GM12878 (cell line): ENCODE data around the gene ARFGAP3. TPM values are rescaled to one million over a fixed set of nuclear protein-coding genes. Genes with fewer than 3 reads are reported as not detected.

Source experiments
- ASH2L ChIP-seq: fragments of 300-600, 200-600 bp; sonication (generic); IDR thresholded peaks from 2 replicates; pipeline ENCODE4 v1.6.1; 2017; ENCODE audit warnings: low read depth, mild to moderate bottlenecking, borderline replicate concordance
- BMI1 ChIP-seq: fragments of 450-650 bp; IDR thresholded peaks from 2 replicates; pipeline ENCODE4 v1.6.1; 2016; ENCODE audit warnings: mild to moderate bottlenecking, moderate library complexity, borderline replicate concordance
- CEBPB ChIP-seq, 2 experiments: fragments of 150-350 bp in 1 of 2; IDR thresholded peaks; 2 replicates each; pipeline ENCODE4 v1.6.1; 2012 to 2014; ENCODE audit warnings: low read depth in 2 of 2, low read length in 2 of 2, borderline replicate concordance in 1 of 2, inconsistent platforms in 1 of 2
- CHD4 ChIP-seq: fragments of 200-600 bp; sonication (generic); IDR thresholded peaks from 2 replicates; pipeline ENCODE4 v1.6.1; 2016; ENCODE audit warnings: mild to moderate bottlenecking
- CREM ChIP-seq: IDR thresholded peaks from 2 replicates; pipeline ENCODE4 v1.6.1; 2014; ENCODE audit warnings: antibody characterized with exemption, low read depth
- E2F4 ChIP-seq: IDR thresholded peaks from 2 replicates; pipeline ENCODE4 v1.6.1; 2012; ENCODE audit warnings: low read depth, low read length, improper control_type of control experiment
- EED ChIP-seq: sonication (generic); IDR thresholded peaks from 2 replicates; pipeline ENCODE4 v1.6.1; 2016; ENCODE audit warnings: antibody characterized with exemption, low read depth
- GATAD2B ChIP-seq: fragments of 450-650 bp; conservative IDR thresholded peaks from 2 replicates; pipeline ENCODE4 v1.6.1; 2017; ENCODE audit warnings: low read depth, mild to moderate bottlenecking, moderate library complexity
- HCFC1 ChIP-seq: fragments of 150-350 bp; IDR thresholded peaks from 2 replicates; pipeline ENCODE4 v1.6.1; 2014; ENCODE audit warnings: low read length
- IKZF1 ChIP-seq: fragments of 450-650 bp; conservative IDR thresholded peaks from 2 replicates; pipeline ENCODE4 v1.6.1; 2017; ENCODE audit warnings: antibody characterized with exemption, mild to moderate bottlenecking
- KLF5 ChIP-seq: fragments of 450-650 bp; IDR thresholded peaks from 2 replicates; pipeline ENCODE4 v1.6.1; 2014; ENCODE audit warnings: mild to moderate bottlenecking; ENCODE audit not compliant: partially characterized antibody
- MEF2B ChIP-seq: fragments of 450-650 bp; IDR thresholded peaks from 2 replicates; pipeline ENCODE4 v1.6.1; 2018; ENCODE audit warnings: mild to moderate bottlenecking, moderate library complexity; ENCODE audit not compliant: partially characterized antibody, poor library complexity, severe bottlenecking
- MTA3 ChIP-seq: IDR thresholded peaks from 2 replicates; pipeline ENCODE4 v1.6.1; 2012; ENCODE audit warnings: low read length, inconsistent platforms, borderline replicate concordance
- MXI1 ChIP-seq: fragments of 150-350 bp; IDR thresholded peaks from 2 replicates; pipeline ENCODE4 v1.6.1; 2011; ENCODE audit warnings: low read depth, mild to moderate bottlenecking, inconsistent platforms, low read length, improper control_type of control experiment
- NBN ChIP-seq: fragments of 450-650 bp; IDR thresholded peaks from 2 replicates; pipeline ENCODE4 v1.6.1; 2016
- NFXL1 ChIP-seq: fragments of 450-650 bp; IDR thresholded peaks from 2 replicates; pipeline ENCODE4 v1.6.1; 2017; ENCODE audit warnings: antibody characterized with exemption, mild to moderate bottlenecking, borderline replicate concordance
- NFYB ChIP-seq: IDR thresholded peaks from 2 replicates; pipeline ENCODE4 v1.6.1; 2011; ENCODE audit warnings: low read depth, mild to moderate bottlenecking, low read length, improper control_type of control experiment, moderate library complexity; ENCODE audit not compliant: insufficient read depth
- NR2C2 ChIP-seq: IDR thresholded peaks from 2 replicates; pipeline ENCODE4 v1.6.1; 2011; ENCODE audit warnings: borderline replicate concordance, low read depth; ENCODE audit not compliant: control insufficient read depth, insufficient read length
- POLR2A ChIP-seq: IDR thresholded peaks from 2 replicates; pipeline ENCODE4 v1.6.1; 2011; ENCODE audit warnings: low read depth, mild to moderate bottlenecking, low read length
- RAD21 ChIP-seq: IDR thresholded peaks from 2 replicates; pipeline ENCODE4 v1.6.1; 2011; ENCODE audit warnings: mild to moderate bottlenecking, low read depth, low read length, moderate library complexity; ENCODE audit not compliant: insufficient read depth
- RCOR1 ChIP-seq: conservative IDR thresholded peaks from 2 replicates; pipeline ENCODE4 v1.6.1; 2012; ENCODE audit warnings: low read depth, low read length, improper control_type of control experiment
- SUPT20H ChIP-seq: IDR thresholded peaks from 2 replicates; pipeline ENCODE4 v1.6.1; 2011; ENCODE audit warnings: low read depth, mild to moderate bottlenecking, low read length, moderate library complexity, borderline replicate concordance; ENCODE audit not compliant: control insufficient read depth
- SUZ12 ChIP-seq: fragments of 200-600 bp; sonication (generic); IDR thresholded peaks from one replicate; pipeline ENCODE4 v1.6.1; 2018; ENCODE audit warnings: antibody characterized with exemption, mild to moderate bottlenecking; ENCODE audit not compliant: unreplicated experiment
- TCF12 ChIP-seq: IDR thresholded peaks from 2 replicates; pipeline ENCODE4 v1.6.1; 2011; ENCODE audit warnings: low read depth, mild to moderate bottlenecking, low read length
- ZNF384 ChIP-seq: IDR thresholded peaks from 2 replicates; pipeline ENCODE4 v1.6.1; 2012; ENCODE audit warnings: low read depth, mild to moderate bottlenecking, low read length, improper control_type of control experiment, borderline replicate concordance
- polyA plus RNA-seq, 11 experiments: library from polyadenylated mRNA; depleted of rRNA in 4 of 11; unstranded in 6 of 11; stranded (reverse) in 5 of 11; fragments of >200 nt; fragmentation: Nextera tagmentation in 4 of 11; fragmentation: Illumina TruSeq in 1 of 11; extraction: Ambion mirVana in 4 of 11; extraction: Trizol in 1 of 11; gene quantifications; 1 replicate in 1 of 11; 2 replicates in 10 of 11; pipeline versions ENCODE4 v1.2.1 to v1.2.3, GENCODE V29; 2011 to 2016; ENCODE audit warnings: inconsistent platforms in 2 of 11, missing spikeins in 2 of 11, low read depth in 1 of 11
- total RNA-seq, 4 experiments: library from RNA; depleted of rRNA in 3 of 4; stranded (reverse); fragments of >200 nt in 3 of 4; fragmentation: Illumina TruSeq in 1 of 4; extraction: Trizol in 1 of 4; gene quantifications; 2 replicates each; pipeline versions ENCODE4 v1.2.1 to v1.2.3, GENCODE V29; 2013 to 2021
- TF ChIP-seq, protein P1 (sequence below): fragments of 450-650 bp; formaldehyde crosslinking; IDR thresholded peaks from 2 replicates; pipeline ENCODE4 v1.4.0; 2022; ENCODE audit warnings: mild to moderate bottlenecking, moderate library complexity
- TF ChIP-seq, protein P2 (sequence below): IDR thresholded peaks from 2 replicates; pipeline ENCODE4 v1.6.1; 2011; ENCODE audit warnings: borderline replicate concordance, low read depth, mild to moderate bottlenecking, moderate library complexity, low read length; ENCODE audit not compliant: insufficient read depth, poor library complexity, severe bottlenecking

The ARFGAP3 gene
- total and polyA plus RNA-seq, 10 of the 15 experiments (the other 5 are each of a cell fraction or from before 2014, with no cell fraction given): 29.7 to 50.8 (median 39.5) TPM

- TF ChIP-seq CEBPB (IDR thresholded peaks at IDR 0.05; ENCODE audit: borderline replicate concordance in 1 of 2, low read depth in 2 of 2, low read length in 2 of 2) (no peak), POLR2A (peak; percentile 52), CREM (peak; percentile 63; the same call in 1 of the 2 replicates), MXI1 (peak; percentile 62; the same call in 1 of the 2 replicates), CHD4 (no peak), SUPT20H (no peak), NR2C2 (no peak), HCFC1 (no peak), GATAD2B (peak; percentile 22; the same call in 1 of the 2 replicates), ZNF384 (no peak), NFXL1 (no peak), MEF2B (peak; percentile 93), KLF5 (no peak), BMI1 (no peak; the same call in 1 of the 2 replicates), E2F4 (no peak), RAD21 (no peak), ASH2L (no peak), SUZ12 (no peak), EED (peak; percentile 99), RCOR1 (peak; percentile 94; the same call in 1 of the 2 replicates), NFYB (no peak), TCF12 (0 out of 2 replicates have a peak, but pooled peaks have one; percentile 21), NBN (peak; percentile 97), MTA3 (peak; percentile 57; the same call in 1 of the 2 replicates), IKZF1 (peak; percentile 98)
- TF ChIP-seq, protein P1, sequence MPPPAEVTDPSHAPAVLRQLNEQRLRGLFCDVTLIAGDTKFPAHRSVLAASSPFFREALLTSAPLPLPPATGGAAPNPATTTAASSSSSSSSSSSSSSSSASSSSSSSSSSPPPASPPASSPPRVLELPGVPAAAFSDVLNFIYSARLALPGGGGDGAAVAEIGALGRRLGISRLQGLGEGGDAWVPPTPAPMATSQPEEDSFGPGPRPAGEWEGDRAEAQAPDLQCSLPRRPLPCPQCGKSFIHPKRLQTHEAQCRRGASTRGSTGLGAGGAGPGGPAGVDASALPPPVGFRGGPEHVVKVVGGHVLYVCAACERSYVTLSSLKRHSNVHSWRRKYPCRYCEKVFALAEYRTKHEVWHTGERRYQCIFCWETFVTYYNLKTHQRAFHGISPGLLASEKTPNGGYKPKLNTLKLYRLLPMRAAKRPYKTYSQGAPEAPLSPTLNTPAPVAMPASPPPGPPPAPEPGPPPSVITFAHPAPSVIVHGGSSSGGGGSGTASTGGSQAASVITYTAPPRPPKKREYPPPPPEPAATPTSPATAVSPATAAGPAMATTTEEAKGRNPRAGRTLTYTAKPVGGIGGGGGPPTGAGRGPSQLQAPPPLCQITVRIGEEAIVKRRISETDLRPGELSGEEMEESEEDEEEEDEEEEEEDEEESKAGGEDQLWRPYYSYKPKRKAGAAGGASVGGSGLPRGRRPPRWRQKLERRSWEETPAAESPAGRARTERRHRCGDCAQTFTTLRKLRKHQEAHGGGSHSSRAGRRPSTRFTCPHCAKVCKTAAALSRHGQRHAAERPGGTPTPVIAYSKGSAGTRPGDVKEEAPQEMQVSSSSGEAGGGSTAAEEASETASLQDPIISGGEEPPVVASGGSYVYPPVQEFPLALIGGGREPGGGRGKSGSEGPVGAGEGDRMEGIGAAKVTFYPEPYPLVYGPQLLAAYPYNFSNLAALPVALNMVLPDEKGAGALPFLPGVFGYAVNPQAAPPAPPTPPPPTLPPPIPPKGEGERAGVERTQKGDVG: no peak
- TF ChIP-seq, protein P2, sequence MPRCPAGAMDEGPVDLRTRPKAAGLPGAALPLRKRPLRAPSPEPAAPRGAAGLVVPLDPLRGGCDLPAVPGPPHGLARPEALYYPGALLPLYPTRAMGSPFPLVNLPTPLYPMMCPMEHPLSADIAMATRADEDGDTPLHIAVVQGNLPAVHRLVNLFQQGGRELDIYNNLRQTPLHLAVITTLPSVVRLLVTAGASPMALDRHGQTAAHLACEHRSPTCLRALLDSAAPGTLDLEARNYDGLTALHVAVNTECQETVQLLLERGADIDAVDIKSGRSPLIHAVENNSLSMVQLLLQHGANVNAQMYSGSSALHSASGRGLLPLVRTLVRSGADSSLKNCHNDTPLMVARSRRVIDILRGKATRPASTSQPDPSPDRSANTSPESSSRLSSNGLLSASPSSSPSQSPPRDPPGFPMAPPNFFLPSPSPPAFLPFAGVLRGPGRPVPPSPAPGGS: peak; percentile 58
These were observed 32.2 kb upstream of the ARFGAP3 start (continued) for GRCh38 chr22:42889304-42889703.
